Measurements from ENCODE around the gene CDKL1.
A peak's percentile ranks its signal among the peaks of the same experiment; 100 is the strongest.
"Not testable (repeated sequence)": the region's sequence is repeated elsewhere in the genome, so short reads cannot be mapped to it uniquely, and the experiment has no call there.

CDKL1 gene

DNA sequence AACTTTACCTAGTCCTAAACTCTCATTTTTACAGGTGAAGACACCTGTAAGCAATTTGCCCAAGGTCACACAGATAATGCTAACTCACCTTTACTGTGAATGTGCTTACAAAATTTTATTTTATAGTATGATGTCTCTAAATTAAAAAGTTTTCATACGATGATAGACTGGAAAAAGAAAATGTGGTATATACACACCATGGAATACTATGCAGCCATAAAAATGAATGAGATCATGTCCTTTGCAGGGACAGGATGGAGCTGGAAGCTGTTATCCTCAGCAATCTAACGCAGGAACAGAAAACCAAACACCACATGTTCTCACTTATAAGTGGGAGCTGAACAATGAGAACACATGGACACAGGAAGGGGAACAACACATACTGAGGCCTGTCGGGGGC, 40.4 kb downstream of the CDKL1 start:
- DNase-seq (ENCODE audit: low read depth) = not testable (repeated sequence)

DNA sequence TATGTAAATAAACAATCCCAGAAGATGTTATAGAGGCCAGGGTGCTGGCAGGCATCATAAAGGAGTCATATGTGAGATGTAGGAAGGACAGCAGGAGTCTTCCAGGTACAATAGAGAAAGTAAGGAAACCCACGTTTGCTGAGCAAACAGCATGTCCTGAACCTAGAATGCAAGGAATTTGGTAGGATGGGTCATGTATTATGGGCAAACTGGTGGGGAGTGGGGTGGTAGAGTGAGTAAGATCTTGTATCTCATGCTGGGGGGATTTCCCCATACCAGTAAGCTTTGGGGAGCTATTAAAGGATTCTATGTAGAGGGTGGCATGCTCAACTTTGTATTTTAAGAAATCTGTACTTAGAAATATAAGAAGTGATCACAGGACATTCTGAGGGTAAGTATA, 41.0 kb downstream of the CDKL1 start:
- DNase-seq (ENCODE audit: low read depth) = no peak

DNA sequence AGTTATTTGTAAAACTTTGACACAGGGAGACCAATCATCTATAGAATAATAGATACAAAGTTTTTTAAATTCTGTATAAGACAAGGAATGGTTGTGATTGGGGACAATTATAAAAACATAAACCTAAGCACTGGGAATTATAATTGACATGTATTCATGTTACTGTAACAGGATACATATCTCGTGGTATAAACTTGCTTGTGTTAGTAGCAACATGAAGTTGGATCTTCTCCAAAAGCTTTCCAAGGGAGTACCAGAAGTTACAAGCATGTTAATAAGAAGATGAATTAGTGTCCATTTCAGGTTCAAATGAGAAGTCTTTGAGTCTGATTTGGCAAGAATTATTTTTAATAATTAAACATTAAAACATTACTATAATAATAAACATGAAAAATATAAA, 42.2 kb downstream of the CDKL1 start:
- DNase-seq (ENCODE audit: low read depth) = no peak

DNA sequence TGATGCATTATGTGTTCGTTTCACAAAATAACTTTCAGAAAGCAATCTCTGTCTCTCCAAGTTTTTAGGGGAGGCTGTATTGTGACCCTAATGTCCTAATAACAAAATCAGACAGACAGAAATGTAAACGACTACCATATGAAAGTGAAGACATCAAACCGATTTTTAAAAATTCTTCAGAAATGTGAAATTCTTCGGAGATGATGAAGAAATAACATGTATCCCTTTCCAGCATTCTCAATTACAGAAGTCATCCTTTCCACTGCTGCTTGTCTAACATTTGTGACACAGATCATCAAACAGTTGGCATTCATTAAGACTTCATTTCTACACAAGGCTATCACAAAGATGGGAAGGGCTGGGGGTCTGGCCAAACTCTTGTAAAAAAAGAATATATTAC, 43.6 kb downstream of the CDKL1 start:
- DNase-seq (ENCODE audit: low read depth) = no peak

DNA sequence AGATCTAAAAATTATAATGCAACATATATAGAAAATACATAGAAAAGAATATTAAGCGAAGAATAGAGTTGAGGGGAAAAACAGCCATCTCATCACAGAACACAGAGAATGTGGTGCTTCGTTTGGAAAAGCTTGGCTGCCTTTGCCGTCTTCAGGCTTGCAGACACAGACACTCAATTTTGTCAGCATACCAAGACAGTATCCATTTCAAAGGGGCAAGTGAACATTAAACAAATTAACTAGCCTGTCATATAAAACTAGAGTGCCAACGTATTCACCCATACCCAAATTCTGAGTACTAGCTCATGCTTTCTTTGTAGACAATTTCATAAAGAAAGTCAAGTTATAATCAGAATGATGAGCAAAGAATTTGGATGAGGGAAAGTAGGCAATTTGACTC, 44.1 kb downstream of the CDKL1 start:
- no peak for DNase-seq (ENCODE audit: low read depth)

DNA sequence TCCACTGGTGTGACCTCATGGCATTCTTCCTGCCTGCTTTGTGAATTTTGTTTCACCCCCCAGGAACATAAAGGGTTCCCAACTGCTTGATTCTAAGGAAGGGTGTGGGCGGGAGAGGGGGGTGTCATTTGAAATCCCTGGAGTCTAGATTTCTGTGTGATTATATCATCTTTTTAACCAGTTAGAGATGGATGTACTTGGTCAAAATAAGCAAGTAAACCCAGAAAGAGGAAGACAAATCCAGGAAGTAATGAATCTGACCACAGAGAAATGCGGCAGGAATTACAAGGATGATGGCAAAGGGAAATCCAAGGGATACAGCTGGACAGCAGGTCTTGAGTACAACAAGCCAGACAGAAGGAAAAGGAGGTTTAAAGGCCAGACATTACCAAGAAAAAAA, 45.7 kb downstream of the CDKL1 start:
- DNase-seq (ENCODE audit: low read depth) = no peak

DNA sequence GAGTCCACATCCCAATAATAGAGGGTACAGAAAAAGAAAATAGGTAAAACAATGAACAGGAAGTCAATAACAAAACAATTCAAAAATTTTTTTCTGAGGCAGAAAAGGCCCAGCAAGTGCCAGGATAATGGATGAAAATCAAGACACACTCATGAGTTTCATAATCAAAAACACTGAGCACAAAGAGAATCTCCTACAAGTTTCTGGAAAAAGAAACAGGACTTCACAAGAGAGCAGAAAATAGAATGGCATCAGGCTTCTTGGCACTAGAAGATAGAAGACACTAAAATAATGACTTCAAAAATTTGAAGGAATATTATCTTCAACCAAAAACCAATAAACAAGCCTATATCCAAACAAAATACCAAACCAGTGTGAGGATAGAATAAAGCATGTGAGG, 47.7 kb downstream of the CDKL1 start:
- DNase-seq (ENCODE audit: low read depth) = no peak

DNA sequence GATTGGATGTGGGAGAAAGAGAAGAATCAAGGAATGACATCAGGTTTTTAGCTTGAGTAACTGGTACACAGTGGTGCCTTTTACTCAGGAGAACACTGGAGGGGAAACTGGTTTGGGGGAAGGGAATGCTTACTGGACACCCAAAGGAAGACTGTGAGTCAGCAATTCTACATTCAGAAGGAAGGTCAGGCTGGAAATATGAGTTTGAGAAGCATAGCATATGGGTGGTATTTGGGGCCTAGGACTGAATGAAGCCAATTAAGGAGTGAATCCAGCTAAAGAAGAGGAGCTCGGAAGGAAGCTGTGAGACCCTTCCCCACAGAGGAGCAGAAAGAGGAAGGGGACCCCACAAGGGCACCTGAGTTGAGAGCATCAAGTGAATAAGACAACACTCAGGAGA, 49.2 kb downstream of the CDKL1 start:
- peak; percentile 60 for DNase-seq (ENCODE audit: low read depth)

DNA sequence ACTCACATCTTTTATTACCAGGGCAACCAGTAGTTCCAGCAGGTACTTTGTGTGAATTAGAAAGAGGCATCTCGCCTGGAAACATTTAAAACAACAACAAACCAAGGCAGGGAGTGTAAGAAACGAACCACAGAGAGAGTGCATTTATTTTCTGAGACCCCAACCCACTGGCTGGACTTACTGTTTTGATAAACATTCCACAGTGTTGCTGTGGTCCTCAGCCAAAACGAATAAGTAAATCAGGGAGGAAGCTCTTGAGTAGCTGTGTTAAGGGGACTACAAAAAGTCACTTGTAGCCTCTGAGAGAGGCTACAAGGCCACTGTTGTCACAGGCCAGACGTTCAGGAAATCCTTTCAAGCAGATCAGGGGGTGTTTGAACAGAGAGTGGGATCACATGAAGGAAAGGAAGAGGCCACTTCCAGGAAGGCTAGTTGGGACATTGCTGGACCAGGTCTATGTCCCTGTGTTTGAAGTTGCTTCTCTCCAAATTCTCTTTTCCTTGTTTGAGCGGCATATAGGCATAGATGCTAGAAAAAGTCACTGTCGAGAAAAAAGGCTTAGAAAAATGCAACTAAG, 50.7 kb downstream of the CDKL1 start:
- DNase-seq (ENCODE audit: low read depth) = no peak

DNA sequence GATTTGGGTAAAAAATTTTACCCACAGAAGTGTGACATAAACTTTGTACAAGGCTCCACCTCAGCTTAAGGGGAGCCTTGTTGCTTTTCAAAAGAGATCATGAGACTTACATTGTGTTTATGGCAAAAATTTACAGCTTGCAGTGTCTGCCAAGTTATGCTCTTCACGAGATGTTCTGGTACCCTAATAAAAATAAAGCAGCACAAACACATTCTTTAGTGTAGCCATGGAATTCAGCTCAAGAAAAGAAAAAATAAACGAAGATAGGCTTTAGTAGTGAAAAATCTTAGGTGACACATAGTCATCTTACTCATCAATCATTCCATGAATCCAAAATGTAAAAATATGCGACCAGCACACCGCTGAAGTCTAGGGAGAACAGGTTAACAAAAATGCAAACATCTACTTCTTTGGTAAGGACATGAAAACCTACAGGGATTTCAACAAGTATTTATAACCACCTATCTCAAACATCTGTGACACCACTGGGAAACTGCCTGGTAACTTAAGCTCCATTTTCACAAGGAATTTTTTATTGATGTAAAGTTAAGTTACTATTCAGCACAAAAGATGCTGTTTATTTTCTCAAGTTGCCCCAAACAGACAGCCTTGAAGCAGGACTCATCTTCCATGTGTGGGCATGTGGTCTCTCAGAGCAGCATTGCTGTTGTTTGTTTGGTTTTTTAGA, 51.7 kb downstream of the CDKL1 start:
- peak; percentile 24 for DNase-seq (ENCODE audit: low read depth)

DNA sequence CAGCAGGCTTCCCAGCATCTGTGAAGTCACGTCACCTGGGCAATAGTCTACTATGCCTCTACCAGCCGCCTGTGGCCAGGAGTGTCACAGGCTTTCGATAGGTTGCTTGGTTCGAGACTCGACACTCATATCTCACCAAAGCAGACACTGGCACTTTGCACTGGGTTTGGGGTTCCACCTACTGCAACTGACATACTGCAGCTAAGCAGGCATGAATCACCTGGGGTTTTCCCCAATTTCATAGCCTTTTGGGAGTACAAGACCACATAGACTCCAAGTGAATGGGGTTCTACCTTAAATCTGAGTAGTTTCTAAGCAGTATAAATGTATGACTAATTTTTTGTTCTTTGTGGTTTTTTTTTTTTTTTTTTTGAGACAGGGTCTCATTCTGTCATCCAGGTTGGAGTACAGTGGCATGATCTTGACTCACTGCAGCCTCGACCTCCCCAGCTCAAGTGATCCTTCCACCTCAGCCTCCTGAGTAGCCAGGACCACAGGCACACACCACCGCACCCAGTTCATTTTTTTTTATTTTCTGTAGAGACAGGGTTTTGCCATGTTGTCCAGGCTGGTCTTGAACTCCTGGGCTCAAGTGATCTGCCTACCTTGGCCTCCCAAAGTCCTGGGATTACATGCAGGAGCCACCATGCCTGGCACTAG, 52.4 kb downstream of the CDKL1 start:
- DNase-seq (ENCODE audit: low read depth) = peak; percentile 69

DNA sequence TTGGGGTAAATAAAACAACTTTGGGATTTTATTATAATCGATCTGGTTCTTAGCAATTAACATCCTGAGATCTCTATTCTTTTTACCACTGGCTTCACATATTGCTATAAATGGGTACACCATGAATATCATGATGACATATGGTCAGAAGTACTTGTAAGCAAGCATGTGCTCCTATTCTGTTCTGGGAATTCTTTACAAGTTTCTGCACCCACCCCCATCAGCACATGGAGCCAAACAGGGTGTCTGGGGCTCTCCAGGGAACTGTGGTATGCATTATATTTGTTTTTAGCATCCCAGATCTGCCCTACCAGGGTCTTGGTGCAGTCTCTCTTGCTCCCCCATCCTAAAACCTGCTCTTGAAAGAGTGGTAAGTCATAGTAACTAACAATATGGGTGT, 53.2 kb downstream of the CDKL1 start:
- DNase-seq (ENCODE audit: low read depth) = no peak

DNA sequence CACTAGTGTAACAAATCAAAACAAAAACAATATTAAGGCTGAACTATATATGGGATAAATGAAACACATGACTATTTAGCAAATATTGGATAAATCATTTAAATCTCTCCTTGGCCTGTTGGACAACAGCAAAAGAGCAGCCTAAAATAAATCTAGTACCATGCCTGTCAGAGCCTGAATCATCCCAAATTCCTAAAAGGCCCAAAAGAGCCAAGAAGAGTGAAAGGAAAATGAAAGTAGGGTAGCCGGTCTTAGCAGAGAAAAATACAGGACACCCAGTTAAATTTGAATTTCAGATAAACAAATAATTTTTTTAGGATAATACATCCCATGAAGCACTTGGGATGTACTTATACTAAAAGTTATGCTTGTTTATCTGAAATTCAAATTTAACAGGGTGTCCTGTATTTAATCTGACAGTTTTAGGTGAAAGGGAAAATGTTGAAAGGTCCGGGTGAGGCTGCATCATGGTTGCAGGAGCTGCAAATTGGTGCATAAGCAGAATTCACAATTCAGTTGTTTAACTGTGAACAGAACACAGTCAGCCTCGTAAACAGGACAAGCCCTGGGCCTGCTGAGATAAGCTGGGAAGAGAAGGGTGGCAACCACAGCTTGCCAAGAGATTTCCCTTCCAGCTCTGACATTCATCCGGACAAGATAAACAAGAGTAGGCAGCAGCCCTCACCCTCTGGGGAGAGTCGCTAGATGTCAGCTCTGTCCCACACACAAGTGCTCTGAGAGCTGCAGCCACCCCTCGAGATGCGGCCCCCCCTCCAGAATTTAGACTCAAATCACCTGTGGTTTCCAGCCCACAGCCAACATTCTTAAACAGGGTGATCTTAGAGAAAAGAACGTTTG, 54.2 kb downstream of the CDKL1 start:
- DNase-seq (ENCODE audit: low read depth) = peak; percentile 72

DNA sequence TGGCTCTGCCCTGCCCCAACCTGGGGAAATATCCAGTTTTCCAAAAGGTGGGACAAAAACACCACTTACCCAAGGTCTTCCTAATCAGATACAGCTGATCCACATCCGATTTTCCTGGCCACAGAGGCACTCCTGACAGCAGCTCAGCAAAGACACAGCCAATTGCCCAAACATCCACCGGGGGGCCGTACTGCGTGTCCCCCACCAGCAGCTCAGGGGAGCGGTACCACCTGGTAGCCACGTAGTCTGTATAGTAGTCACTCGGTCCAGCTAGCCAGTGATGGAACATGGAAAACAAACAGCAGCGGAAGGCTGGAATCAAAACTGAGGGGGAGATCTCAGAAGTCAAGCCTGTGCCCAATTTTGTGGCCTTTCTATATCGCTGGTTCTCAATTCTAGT, 55.7 kb downstream of the CDKL1 start:
- DNase-seq (ENCODE audit: low read depth) = peak; percentile 30

DNA sequence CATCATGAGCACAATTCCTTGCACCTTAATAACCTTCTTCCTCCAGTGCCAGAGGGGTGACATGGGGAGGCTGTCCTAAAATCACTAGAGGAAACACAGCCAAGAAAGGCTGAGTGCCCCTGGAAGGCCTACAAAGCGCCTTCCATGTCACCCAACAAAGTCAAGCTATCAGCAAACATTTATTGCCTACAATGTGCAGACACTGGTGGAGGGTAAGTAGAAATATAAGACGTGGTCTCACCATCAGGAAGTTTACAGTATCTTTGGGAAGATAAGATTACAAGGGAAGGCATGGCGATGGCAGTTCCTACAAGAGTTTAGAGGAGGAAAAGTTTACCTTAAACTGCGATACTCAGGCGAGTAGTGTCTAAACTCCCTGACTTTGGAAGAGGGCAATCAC, 56.6 kb downstream of the CDKL1 start:
- no peak for DNase-seq (ENCODE audit: low read depth)

DNA sequence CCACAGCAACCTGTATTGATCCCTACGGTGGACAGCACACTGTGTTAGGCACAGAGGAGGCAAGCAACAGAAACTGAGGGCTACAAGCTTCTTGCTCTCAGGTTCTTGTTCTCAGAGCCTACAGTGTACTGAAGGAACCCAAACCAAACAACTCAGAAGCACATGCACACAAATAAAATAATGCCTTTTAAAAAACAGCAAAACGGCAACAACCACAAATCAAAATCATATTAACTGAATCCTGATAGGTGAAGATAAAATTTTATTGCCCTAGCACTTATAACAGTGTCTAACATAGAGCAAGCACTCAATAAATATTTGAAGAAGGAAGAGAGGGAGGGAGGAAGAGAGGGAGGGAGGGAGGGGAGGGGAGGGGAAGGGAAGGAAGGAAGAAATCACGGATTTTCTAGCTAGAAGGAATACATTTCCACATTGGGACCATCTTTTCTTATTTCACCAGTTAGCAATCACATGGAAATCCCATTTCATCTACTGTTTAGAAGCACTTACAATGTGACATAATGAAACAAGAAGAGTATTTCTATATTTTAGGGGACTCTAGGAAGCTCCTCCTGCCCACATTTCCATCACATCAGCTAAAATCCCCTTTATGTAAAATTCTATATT, 57.4 kb downstream of the CDKL1 start:
- no peak for DNase-seq (ENCODE audit: low read depth)

DNA sequence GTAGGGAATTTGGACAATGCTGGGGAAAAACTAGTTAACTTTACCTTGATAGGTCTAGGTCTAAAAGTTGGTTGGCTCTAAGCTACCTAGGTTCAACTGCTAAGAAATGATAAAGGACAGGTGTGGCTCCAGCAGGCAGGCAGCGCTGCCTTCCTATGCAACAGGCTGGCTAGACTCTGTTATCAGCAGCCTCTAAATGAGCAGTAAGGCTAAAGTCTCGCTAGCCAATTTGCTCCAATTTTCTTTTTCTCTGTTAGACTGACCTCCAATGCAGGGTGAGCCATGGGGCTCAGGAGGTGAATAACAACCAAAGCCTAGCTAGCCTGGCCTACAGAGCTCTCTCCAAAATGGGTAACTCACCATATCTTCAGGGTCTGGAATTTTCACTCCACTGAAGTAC, 58.1 kb downstream of the CDKL1 start:
- DNase-seq (ENCODE audit: low read depth) = no peak

DNA sequence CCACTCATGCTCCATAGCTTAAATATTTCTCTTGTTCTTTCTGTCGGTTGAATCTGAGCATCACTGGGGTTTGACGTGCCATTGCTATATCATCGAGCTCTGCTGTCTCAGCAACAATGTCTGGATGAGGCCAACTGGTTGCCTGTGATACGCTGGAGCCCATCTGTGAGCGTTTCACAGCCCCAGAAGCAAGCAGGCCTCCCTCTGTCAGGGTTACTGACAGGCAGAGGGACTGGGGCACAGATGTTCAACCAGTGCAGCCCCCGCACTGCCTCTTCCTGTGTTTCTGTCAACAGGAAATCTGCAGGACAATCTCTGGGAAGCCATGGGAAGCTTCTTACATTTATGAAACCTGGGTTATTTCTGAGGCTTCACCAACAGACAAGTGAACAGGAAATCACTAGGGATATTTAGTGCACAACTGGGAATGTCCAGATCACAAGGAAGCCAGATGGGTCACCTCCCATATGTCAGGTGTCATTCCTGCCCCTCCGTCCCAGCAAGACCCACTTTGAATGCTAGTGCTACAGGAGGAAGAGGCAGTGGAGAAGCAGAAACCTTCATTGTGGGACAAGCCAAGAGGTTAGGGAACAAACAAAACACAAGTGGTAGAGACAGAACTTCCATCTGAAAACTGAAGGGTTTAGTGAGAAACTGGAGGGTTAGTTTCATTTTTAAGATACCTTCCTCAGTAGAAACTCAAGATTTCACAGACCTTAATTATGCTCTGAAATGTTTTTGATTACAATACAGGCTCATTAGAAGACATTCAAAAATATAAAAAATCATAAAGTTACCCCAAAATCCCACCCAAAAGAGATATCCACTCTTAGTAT, 60.5 kb downstream of the CDKL1 start:
- DNase-seq (ENCODE audit: low read depth) = no peak

DNA sequence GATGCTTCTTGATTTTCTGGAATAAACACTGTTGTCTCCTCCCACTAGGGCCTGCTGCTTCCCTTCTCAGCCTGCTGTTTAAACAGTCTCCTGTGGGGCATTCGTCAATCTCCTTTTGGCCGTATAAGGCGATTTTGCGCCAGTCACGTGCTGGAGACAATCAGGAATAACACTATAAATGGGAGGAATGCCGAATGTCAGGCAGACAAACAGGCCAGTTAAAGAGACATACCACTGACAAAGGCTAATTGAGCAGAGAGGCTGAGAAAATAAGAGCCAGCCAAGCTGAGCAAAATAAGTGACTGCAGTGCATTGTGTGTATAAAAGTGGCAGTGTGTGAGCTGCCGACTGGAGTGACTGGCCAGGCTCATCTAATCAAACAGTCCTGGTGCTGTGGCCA, 61.3 kb downstream of the CDKL1 start:
- peak; percentile 40 for DNase-seq (ENCODE audit: low read depth)

DNA sequence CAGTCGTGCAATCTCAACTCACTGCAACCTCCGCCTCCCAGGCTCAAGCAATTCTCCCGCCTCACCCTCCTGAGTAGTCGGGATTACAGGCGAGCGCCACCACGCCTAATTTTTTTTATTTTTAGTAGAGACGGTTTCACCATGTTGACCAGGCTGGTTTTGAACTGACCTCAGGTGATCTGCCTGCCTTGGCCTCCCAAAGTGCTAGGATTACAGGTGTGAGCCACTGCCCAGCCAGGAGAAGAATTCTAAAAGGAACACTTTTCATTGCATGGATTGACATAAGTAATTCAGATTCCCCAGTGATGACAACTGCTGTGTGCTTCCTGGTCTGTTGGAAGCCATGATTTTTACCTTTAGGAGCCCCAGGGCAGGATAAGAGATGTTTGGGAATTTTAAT, 62.5 kb downstream of the CDKL1 start:
- no peak for DNase-seq (ENCODE audit: low read depth)

DNA sequence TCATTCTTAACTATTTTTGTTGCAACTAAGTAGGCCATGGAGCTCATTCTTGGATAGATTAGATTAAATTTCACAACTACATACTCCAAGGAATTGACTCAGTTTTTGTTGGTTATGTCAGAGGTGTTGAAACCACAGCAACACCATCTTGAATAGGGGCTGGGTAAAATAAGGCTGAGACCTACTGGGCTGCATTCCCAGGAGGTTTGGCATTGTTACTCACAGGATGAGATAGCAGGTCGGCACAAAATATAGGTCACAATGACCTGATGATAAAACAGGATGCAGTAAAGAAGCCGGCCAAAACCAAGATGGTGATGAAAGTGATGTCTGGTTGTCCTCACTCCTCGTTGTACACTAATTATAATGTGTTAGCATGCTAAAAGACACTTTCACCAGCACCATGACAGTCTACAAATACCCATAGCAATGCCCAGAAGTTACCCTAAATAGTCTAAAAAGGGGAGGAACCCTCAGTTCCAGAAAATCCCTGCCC, 63.6 kb downstream of the CDKL1 start:
- peak; percentile 74 for DNase-seq (ENCODE audit: low read depth)

Data from ELR (cell line).